Measurements from ENCODE around the gene VPREB3.

VPREB3 gene

GRCh38 chr22:23754220-23754919 is at the start of gene VPREB3:
TSS of gene VPREB3 (minus strand) at chr22:23754425. CDS start at chr22:23754363, 62 bp downstream.
- H3K4me3 ChIP-seq: no peak within 1 kb of the TSS
- DNase-seq (ENCODE audit: low spot score): no peak
- no peak for TF ChIP-seq CTCF (IDR thresholded peaks at IDR 0.05)
- no peak within 1 kb of the TSS for H3K27ac ChIP-seq

- DNase-seq (ENCODE audit: low spot score): no peak
- Histone ChIP-seq H3K27ac (no peak overlapping the region), H3K4me3 (no peak overlapping the region)
- TF ChIP-seq CTCF (IDR thresholded peaks at IDR 0.05): no peak
Measured at GRCh38 chr22:23803001-23803819, 49.0 kb upstream of the VPREB3 start.

- DNase-seq (ENCODE audit: low spot score): no peak
- H3K4me3 ChIP-seq: no peak overlapping the region
- no peak overlapping the region for H3K27ac ChIP-seq
- TF ChIP-seq CTCF (IDR thresholded peaks at IDR 0.05): no peak
Measured at GRCh38 chr22:23801886-23802377, 47.7 kb upstream of the VPREB3 start.

GRCh38 chr22:23801238-23801821 is 47.1 kb upstream of the VPREB3 start:
- H3K27ac ChIP-seq: no peak overlapping the region
- no peak for DNase-seq (ENCODE audit: low spot score)
- no peak for TF ChIP-seq CTCF (IDR thresholded peaks at IDR 0.05)
- H3K4me3 ChIP-seq: no peak overlapping the region

GRCh38 chr22:23800297-23801237 is 46.3 kb upstream of the VPREB3 start:
- DNase-seq (ENCODE audit: low spot score): no peak
- H3K27ac ChIP-seq: no peak overlapping the region

More at GRCh38 chr22:23800297-23801237, 46.3 kb upstream of the VPREB3 start:
- H3K4me3 ChIP-seq: no peak overlapping the region
- no peak for TF ChIP-seq CTCF (IDR thresholded peaks at IDR 0.05)

Data from coronary artery (tissue), 2 donors.